GM10266 (cell line): ENCODE measurements around the gene NRGN.
A peak's percentile ranks its signal among the peaks of the same experiment; 100 is the strongest.

ENCODE experiments used
- DNase-seq: peaks from one replicate; pipeline ENCODE4 v3.0.0; 2012; ENCODE audit errors: extremely low spot score
- CTCF ChIP-seq: IDR thresholded peaks from 2 replicates; pipeline ENCODE4 v1.5.1; 2012; ENCODE audit warnings: mild to moderate bottlenecking, low read depth; ENCODE audit not compliant: control insufficient read depth, insufficient read depth; ENCODE audit errors: missing control alignments

NRGN gene

GRCh38 chr11:124758355-124759265 is 18.9 kb downstream of the NRGN start:
- DNase-seq, result peak; percentile 86
- TF ChIP-seq CTCF, result peak; percentile 87

GRCh38 chr11:124759266-124760204 is 19.8 kb downstream of the NRGN start:
- no peak for TF ChIP-seq CTCF
- peak; percentile 24 for DNase-seq

- no peak for TF ChIP-seq CTCF
- peak; percentile 65 for DNase-seq
Observed at GRCh38 chr11:124760205-124760652, 20.5 kb downstream of the NRGN start.

GRCh38 chr11:124760806-124761205 is 21.1 kb downstream of the NRGN start:
- peak; percentile 18 for DNase-seq
- no peak for TF ChIP-seq CTCF

GRCh38 chr11:124761301-124762104 is 21.8 kb downstream of the NRGN start:
- DNase-seq, result peak; percentile 59
- no peak for TF ChIP-seq CTCF

- DNase-seq, result peak; percentile 94
- peak; percentile 25 for TF ChIP-seq CTCF
Observed at GRCh38 chr11:124762105-124762623, 22.4 kb downstream of the NRGN start, which contains the start of gene ESAM. TSS of gene ESAM (minus strand) at chr11:124762290. CDS start at chr11:124762154, 136 bp downstream.
